Effector CD8-positive, alpha-beta T cell (primary cell): Measurements from ENCODE around the gene HADHB.
"Not testable (repeated sequence)": the region's sequence is repeated elsewhere in the genome, so short reads cannot be mapped to it uniquely, and the experiment has no call there.

Experiments used
- DNase-seq: peaks from one replicate; lab custom pipeline; 2025; lab: John Stamatoyannopoulos, UW

The HADHB gene

DNA sequence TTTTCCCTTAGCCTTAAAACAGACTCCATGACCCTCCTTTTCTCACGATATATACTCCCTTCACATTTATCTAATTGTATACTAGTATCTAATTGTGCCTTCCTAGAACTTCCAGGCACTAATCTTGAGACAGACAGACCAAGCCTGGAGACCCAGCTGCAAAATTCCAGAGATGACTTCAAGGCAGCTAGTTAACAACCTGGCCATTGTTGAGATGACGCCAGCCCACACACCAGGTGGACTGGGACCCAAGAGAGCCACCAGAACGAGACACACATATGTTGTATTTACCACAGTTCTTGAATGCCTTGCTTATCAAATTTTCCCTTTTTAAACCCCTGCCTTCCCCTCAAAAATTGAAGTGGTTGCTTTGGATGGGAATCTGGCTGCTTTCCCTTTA is 52.3 kb downstream of the HADHB start:
- no peak for DNase-seq

DNA sequence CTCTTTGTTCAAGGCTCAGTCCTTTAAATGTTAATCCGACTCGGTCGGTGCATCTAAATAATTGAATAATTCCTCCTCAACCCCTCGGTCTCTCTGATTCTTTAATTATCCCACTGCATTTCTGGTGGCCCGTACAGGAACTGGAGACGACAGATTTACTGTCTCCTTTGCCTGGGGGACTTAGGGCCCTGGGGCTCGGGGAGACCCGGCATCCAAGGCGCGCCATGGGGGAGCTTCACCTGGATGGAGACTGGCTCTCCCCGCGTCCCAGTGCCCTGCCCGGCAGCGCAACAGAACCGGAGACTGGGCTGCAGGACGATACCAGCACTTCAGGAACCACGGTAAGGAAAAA is 53.5 kb downstream of the HADHB start:
- no peak for DNase-seq

DNA sequence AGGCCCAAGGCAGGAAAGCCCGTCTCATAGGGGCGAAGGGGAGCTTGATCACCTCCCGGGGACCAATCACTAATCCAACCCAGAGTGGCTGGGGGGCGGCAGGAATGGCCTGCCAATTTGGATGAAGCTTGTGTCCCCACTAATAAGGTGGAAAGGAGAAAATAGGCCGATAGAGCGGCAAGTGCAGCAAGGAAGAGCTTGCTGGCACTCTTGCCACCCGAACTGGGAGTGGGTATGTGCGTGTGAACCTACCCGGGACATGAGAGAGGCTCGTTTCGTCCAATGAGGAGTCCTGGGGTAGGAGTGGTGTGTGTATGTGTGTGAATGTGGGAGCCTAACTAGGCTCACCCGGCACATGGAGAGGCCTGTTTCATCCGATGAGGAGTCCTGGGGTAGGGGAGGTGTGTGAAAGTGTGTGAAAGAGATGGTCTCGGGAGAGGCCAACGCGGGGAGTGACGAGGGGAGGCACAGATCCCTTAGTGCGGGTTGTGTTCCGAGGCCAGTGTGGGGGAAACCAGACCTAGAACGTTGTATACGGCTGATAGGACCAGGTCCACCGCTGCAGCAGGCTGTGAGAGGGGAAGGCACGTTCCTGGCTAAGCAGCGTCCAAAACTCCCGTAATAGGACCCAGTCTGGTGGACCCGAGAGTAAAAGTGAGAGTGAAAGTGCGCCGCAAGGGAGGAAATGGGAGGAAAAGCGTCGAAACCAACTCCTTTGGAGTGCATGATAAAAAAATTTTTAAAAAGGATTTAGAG is 54.1 kb downstream of the HADHB start:
- peak; percentile 15 for DNase-seq

DNA sequence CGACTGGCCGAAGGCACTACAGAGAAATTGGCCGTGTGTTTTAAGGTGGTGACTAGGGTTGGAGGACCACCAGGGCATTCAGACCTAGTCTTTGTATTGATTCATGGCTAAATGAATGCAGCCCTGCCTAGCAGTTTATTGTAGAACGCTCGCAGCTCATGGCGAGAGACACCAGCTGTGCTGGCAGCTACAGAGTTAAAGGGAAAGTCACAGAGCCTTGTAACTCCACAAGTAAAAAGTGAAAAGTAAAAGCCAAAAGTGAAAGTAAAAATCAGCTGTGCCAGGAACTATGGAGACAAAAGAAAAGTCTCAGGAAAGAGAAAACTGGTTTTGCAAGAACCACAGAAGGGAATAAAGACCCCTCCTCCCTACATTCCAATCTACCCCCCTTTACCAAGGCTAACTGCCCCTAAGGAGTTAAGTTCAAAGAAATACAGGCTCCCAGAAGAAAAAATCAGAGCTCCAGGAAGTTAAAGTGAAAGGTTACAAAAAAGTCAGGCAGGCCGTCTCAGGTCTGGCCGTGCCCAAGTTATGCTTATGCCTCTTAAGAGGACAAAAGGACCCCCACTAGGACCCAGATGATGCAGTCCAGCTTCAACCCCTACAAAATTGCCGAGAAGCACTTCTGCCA is 54.8 kb downstream of the HADHB start:
- DNase-seq, result no peak

DNA sequence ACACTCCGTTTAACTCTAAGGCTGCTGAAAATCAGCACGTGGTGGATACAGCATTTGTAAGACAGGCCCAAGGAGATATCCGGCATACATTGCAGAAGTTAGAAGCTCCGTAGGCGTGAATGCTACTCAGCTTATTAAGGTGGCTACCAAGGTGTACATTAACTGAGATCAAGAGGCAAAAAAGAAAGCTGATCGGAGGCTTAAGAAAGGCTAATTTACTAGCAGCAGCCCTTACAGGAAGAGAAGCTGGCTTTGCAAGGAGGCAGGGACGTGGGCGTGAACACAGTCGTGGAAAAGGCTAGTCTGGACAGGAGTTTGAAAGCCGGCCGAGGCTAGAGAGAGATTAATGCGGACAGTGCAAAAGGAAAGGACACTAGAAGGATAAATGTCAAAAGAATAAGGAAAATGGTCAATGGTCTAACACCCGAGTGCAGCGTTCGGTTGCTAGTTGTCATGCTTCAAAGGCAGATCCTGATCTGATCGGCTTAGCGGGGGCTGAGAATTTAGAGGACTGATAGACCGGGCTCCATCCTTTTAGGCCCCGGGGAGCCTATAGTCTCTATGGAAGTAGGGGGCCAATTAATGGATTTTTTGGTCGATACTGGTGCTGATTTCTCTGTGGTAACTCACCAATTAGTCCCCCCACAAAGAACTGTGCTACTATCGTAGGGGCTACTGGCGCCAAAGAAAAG is 55.6 kb downstream of the HADHB start:
- DNase-seq, result no peak

- no peak for DNase-seq
Observed at GRCh38 chr2:26302846-26303245, 58.1 kb downstream of the HADHB start.

- DNase-seq, result not testable (repeated sequence)
Observed at GRCh38 chr2:26305094-26305493, 60.4 kb downstream of the HADHB start.

DNA sequence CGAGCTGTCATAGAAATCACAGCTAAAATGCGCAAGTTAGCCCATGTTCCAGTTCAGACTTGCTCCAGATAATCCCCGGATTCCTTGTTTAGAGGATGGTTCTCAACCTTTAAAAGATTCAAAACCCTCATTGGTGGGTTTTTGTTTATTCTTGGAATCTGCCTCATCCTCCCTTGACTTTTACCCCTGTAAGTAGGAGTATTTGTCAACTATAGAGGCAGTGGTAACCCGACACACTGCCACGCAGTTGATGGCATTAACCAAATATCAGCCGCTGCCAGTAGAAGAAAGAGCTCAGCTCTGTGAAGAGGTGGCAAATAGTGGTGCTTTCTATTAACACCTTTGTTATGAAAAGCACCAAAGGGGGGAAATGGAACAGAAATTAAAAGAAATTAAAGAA is 60.8 kb downstream of the HADHB start:
- no peak for DNase-seq

DNA sequence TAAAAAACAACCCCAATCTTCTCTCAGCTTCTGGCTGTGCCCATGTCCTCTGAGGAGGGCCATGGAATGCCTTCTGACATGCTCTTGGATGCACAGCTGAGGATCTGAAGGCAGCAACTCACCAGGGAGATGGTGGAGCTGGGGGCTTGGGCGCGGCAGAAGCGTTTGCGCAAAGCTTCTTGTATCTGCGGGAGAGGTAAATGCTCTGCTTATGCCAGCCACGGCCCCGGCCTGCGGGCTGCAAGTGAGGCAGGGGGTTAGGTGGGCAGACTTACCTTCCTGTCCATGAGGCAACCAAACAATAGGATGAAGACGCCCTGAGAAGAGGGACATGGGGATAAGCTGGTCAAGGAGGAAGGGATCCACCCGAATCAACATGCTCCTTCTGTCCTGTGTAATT is 65.2 kb downstream of the HADHB start:
- no peak for DNase-seq

DNA sequence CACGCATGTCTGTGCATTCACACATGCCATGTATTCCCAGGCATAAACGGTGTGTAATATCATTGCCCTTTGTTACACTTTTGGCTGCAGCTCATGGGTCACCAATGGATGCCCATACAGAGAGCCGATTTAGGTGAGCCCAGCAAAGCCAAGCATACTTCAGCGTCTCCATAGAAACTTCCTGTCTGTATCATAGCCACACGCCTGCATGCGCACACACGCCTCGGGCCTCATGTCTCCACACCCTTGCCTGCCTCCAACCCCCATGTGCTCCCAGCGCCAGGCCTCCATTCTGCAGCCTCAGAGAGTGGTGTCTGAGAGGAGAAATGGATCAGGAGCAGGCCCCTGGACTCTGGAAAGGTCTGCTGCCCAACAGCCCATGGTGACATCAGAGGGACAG is 67.7 kb downstream of the HADHB start:
- DNase-seq, result no peak

- no peak for DNase-seq
Observed at GRCh38 chr2:26313446-26313845, 68.7 kb downstream of the HADHB start.

- no peak for DNase-seq
Observed at GRCh38 chr2:26314243-26314642, 69.5 kb downstream of the HADHB start.

DNA sequence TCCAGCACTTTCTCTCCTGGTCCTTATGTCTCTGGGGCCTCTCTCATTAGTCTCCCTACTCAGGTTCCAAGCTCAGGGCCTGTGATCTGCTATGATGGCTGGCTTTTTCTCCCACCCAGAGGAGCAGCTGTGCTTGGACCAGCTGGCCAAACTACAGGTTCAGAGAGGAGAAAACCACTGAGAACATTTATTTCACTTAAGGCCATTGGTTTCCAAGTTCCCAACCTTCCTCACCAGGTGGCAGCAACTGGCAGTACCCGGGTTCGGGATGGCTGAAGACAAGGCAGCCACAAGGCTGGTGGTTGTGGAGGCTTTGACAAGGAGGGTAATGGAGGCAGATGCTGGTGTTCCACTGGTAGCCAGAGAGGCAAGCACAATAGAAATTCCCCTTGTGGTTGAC is 71.3 kb downstream of the HADHB start:
- DNase-seq, result no peak

DNA sequence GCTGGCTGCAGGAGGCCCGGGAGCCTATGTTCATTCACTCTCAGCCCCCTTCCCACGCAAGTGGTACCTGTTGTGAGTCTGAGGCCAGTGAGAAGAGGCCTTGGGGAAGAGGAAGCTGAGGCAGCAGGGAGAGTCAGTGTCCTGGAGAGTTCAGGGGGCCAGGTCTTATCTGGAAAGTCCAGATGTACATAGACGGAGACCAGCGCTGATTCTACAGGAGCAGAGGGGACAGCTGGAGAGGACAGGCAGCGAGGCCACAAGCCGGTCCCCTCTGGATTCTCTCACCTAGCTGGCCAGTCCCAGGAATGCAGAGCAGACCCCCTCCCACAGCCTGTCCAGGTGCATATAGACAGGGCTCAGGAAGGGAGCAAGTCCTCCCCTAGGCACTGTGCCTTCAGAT is 72.1 kb downstream of the HADHB start:
- no peak for DNase-seq

GRCh38 chr2:26317377-26318105 is 72.8 kb downstream of the HADHB start:
- no peak for DNase-seq

- no peak for DNase-seq
Observed at GRCh38 chr2:26318950-26319349, 74.2 kb downstream of the HADHB start.

GRCh38 chr2:26324479-26324878 is 79.7 kb downstream of the HADHB start:
- DNase-seq, result not testable (repeated sequence)

DNA sequence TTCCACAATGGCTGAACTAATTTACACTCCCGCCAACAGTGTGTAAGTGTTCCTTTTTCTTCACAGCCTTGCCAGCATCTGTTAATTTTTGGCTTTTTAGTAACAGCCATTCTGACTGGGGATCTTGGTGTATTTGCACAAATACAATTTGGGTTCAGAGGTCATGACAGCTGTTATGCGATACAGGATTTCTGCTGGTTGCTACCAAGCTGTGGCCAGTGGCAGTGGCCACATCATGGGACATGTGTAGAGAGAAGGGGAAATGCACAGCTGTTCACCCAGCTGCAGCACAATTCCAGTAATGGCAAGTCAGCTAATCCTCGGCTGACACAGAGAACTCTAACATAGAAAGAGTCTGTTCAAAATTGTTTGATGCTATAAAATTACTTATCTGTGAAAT is 80.2 kb downstream of the HADHB start:
- DNase-seq, result no peak

DNA sequence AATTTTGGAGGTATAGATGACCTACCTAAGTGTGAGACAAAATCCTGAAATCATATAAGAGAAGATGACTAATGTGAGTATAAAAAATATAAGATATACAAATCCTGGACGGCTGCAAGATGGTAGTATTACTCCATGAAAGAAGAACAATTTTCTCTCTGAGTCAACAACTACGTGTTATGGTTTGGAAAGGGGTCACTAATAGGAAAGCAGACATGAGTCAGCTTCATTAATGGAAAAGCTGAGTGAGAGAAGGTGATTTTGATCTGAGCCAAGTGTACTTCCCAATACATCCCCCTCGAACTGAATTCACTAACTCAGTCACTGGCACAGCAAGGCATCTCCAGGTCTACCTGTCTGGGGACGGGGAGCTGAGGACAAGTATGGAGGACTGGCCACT is 81.1 kb downstream of the HADHB start:
- DNase-seq, result no peak

GRCh38 chr2:26326514-26326913 is 81.8 kb downstream of the HADHB start:
- no peak for DNase-seq

GRCh38 chr2:26327291-26328272 is 82.8 kb downstream of the HADHB start:
- DNase-seq, result no peak
